HepG2 (cell line): ENCODE data around the gene TGFBI. TPM values are rescaled to one million over a fixed set of nuclear protein-coding genes. Genes with fewer than 3 reads are reported as not detected.

ENCODE experiments used
- CCAR2 ChIP-seq: fragments of 200-400 bp; formaldehyde crosslinking; optimal IDR thresholded peaks from 2 replicates; pipeline ENCODE3; 2018; ENCODE audit warnings: low read depth, mild to moderate bottlenecking, low read length, moderate library complexity
- FOXP1 ChIP-seq, 2 experiments: fragments of 450-650 bp in 1 of 2; IDR thresholded peaks; 2 replicates each; pipeline ENCODE4 v1.6.1; 2017 to 2018; ENCODE audit warnings: antibody characterized with exemption in 1 of 2
- GLMP ChIP-seq: sonication (generic); formaldehyde crosslinking; IDR thresholded peaks from 2 replicates; pipeline ENCODE4 v1.9.0; 2021; ENCODE audit warnings: missing genetic modification reagents, mild to moderate bottlenecking, borderline replicate concordance
- KAT2B ChIP-seq: fragments of 150-350 bp; IDR thresholded peaks from 2 replicates; pipeline ENCODE4 v1.6.1; 2014; ENCODE audit warnings: low read depth, low read length, borderline replicate concordance
- KDM4B ChIP-seq: sonication (generic); formaldehyde crosslinking; IDR thresholded peaks from 2 replicates; pipeline ENCODE4 v1.4.0; 2020; ENCODE audit warnings: missing genetic modification reagents
- MBD4 ChIP-seq: IDR thresholded peaks from 2 replicates; pipeline ENCODE4 v1.6.1; 2012; ENCODE audit warnings: low read length, inconsistent platforms, borderline replicate concordance
- MEIS1 ChIP-seq: sonication (generic); formaldehyde crosslinking; IDR thresholded peaks from 2 replicates; pipeline ENCODE4 v1.9.0; 2021; ENCODE audit warnings: mild to moderate bottlenecking, missing genetic modification reagents, moderate library complexity, borderline replicate concordance
- NFIC ChIP-seq: IDR thresholded peaks from 2 replicates; pipeline ENCODE4 v1.6.1; 2012; ENCODE audit warnings: mild to moderate bottlenecking, low read length, inconsistent platforms
- POLR2AphosphoS2 ChIP-seq: IDR thresholded peaks from 2 replicates; pipeline ENCODE4 v1.6.1; 2011; ENCODE audit warnings: low read depth, low read length, improper control_type of control experiment
- RNF219 ChIP-seq: sonication (generic); formaldehyde crosslinking; IDR thresholded peaks from 2 replicates; pipeline ENCODE4 v1.5.0; 2020; ENCODE audit warnings: mild to moderate bottlenecking, missing genetic modification reagents
- YEATS2 ChIP-seq: sonication (generic); formaldehyde crosslinking; IDR thresholded peaks from 2 replicates; pipeline ENCODE4 v1.4.0; 2020; ENCODE audit warnings: missing genetic modification reagents, borderline replicate concordance
- YEATS4 ChIP-seq: sonication (generic); formaldehyde crosslinking; IDR thresholded peaks from 2 replicates; pipeline ENCODE4 v1.4.0; 2020; ENCODE audit warnings: missing genetic modification reagents, borderline replicate concordance
- ZNF574 ChIP-seq: sonication (generic); formaldehyde crosslinking; IDR thresholded peaks from 2 replicates; pipeline ENCODE4 v1.4.0; 2020; ENCODE audit warnings: missing genetic modification reagents
- ZNF616 ChIP-seq: sonication (generic); formaldehyde crosslinking; IDR thresholded peaks from 2 replicates; pipeline ENCODE4 v1.5.0; 2020; ENCODE audit warnings: low read depth, mild to moderate bottlenecking, missing genetic modification reagents
- ZNF709 ChIP-seq: sonication (generic); formaldehyde crosslinking; IDR thresholded peaks from 2 replicates; pipeline ENCODE4 v1.5.0; 2020; ENCODE audit warnings: mild to moderate bottlenecking, missing genetic modification reagents
- ZNF740 ChIP-seq: sonication (generic); formaldehyde crosslinking; IDR thresholded peaks from 2 replicates; pipeline ENCODE4 v1.4.0; 2020; ENCODE audit warnings: missing genetic modification reagents
- ZNF747 ChIP-seq: sonication (generic); formaldehyde crosslinking; IDR thresholded peaks from 2 replicates; pipeline ENCODE4 v1.8.1; 2023; ENCODE audit warnings: missing genetic modification reagents, mild to moderate bottlenecking, borderline replicate concordance
- ZNF770 ChIP-seq: sonication (generic); formaldehyde crosslinking; IDR thresholded peaks from 2 replicates; pipeline ENCODE4 v1.5.0; 2020; ENCODE audit warnings: mild to moderate bottlenecking, missing genetic modification reagents
- ZNF83 ChIP-seq: sonication (generic); formaldehyde crosslinking; IDR thresholded peaks from 2 replicates; pipeline ENCODE4 v1.4.0; 2020; ENCODE audit warnings: missing genetic modification reagents, mild to moderate bottlenecking, borderline replicate concordance
- polyA plus RNA-seq, 8 experiments: library from polyadenylated mRNA; depleted of rRNA in 3 of 8; stranded (reverse) in 7 of 8; unstranded in 1 of 8; fragments of >200 nt; fragmentation: Illumina TruSeq in 4 of 8; extraction: Trizol in 4 of 8; gene quantifications; 2 replicates each; pipeline versions ENCODE4 v1.2.1 to v1.2.3, GENCODE V29; 2011 to 2016; ENCODE audit warnings: low read depth in 4 of 8, missing spikeins in 1 of 8, mixed read lengths in 1 of 8; ENCODE audit not compliant: insufficient read depth in 1 of 8
- total RNA-seq, 5 experiments: library from RNA; depleted of rRNA; stranded (reverse); fragments of >200 nt; fragmentation: Illumina TruSeq; extraction: Trizol; gene quantifications; 2 replicates each; pipeline ENCODE4 v1.2.3, GENCODE V29; 2016; ENCODE audit warnings: low read depth in 1 of 5

TGFBI gene
- total and polyA plus RNA-seq, 2 of the 13 experiments (the other 11 are each of a cell fraction or from before 2014, with no cell fraction given): 275 to 457 TPM

- TF ChIP-seq YEATS2 (peak; percentile 49; the same call in 1 of the 2 replicates), MBD4 (no peak), ZNF747 (CRISPR knock-in tag) (peak; percentile 82), FOXP1 (IDR thresholded peaks at IDR 0.05) (peak; percentile 96), FOXP1 (CRISPR knock-in tag; IDR thresholded peaks at IDR 0.05) (peak; percentile 100), YEATS4 (CRISPR knock-in tag) (0 out of 2 replicates have a peak, but pooled peaks have one; percentile 36), KDM4B (CRISPR knock-in tag) (0 out of 2 replicates have a peak, but pooled peaks have one; percentile 8), POLR2AphosphoS2 (no peak), RNF219 (CRISPR knock-in tag) (0 out of 2 replicates have a peak, but pooled peaks have one; percentile 65), GLMP (CRISPR knock-in tag) (no peak), ZNF574 (peak; percentile 84), ZNF709 (peak; percentile 34; the same call in 1 of the 2 replicates), ZNF83 (CRISPR knock-in tag) (no peak), CCAR2 (no peak), MEIS1 (CRISPR knock-in tag) (peak; percentile 79), ZNF616 (no peak), ZNF770 (CRISPR knock-in tag) (peak; percentile 10; the same call in 1 of the 2 replicates), KAT2B (no peak), ZNF740 (CRISPR knock-in tag) (no peak), NFIC (peak; percentile 92)
Observed at GRCh38 chr5:136053336-136054141, 24.8 kb downstream of the TGFBI start (continued).
